ENCODE measurements around the gene ADRA2B. TPM values are rescaled to one million over a fixed set of nuclear protein-coding genes. Genes with fewer than 3 reads are reported as not detected.

The ADRA2B gene
- total RNA-seq, 2 donors from 2014 or later, result 3.5 to 4.5 TPM

GRCh38 chr2:96098900-96099590 lies 17.3 kb downstream of the ADRA2B start:
- TF ChIP-seq, protein P1, sequence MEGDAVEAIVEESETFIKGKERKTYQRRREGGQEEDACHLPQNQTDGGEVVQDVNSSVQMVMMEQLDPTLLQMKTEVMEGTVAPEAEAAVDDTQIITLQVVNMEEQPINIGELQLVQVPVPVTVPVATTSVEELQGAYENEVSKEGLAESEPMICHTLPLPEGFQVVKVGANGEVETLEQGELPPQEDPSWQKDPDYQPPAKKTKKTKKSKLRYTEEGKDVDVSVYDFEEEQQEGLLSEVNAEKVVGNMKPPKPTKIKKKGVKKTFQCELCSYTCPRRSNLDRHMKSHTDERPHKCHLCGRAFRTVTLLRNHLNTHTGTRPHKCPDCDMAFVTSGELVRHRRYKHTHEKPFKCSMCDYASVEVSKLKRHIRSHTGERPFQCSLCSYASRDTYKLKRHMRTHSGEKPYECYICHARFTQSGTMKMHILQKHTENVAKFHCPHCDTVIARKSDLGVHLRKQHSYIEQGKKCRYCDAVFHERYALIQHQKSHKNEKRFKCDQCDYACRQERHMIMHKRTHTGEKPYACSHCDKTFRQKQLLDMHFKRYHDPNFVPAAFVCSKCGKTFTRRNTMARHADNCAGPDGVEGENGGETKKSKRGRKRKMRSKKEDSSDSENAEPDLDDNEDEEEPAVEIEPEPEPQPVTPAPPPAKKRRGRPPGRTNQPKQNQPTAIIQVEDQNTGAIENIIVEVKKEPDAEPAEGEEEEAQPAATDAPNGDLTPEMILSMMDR (IDR thresholded peaks at IDR 0.05), result no peak
- H3K9me3 ChIP-seq, result no peaks in the 10 kb centered on the region
- H3K4me1 ChIP-seq (ENCODE audit: control insufficient read depth in 1 of 2, low read depth in 2 of 2), result peaks cover 3 to 22% of the 10 kb centered on the region in 2 donors
- no peaks in the 10 kb centered on the region for H3K36me3 ChIP-seq
- no peak overlapping the region for H3K4me3 ChIP-seq
- DNase-seq (ENCODE audit: low spot score) (no peak), ATAC-seq (ENCODE audit: insufficient number of reproducible peaks, low FRiP score, low read depth) (no peak)
- H3K27ac ChIP-seq, result peak overlapping the region; percentile 14 to 67
- H3K27me3 ChIP-seq (replicated peaks; ENCODE audit: insufficient read depth), result no peaks in the 10 kb centered on the region

DNA sequence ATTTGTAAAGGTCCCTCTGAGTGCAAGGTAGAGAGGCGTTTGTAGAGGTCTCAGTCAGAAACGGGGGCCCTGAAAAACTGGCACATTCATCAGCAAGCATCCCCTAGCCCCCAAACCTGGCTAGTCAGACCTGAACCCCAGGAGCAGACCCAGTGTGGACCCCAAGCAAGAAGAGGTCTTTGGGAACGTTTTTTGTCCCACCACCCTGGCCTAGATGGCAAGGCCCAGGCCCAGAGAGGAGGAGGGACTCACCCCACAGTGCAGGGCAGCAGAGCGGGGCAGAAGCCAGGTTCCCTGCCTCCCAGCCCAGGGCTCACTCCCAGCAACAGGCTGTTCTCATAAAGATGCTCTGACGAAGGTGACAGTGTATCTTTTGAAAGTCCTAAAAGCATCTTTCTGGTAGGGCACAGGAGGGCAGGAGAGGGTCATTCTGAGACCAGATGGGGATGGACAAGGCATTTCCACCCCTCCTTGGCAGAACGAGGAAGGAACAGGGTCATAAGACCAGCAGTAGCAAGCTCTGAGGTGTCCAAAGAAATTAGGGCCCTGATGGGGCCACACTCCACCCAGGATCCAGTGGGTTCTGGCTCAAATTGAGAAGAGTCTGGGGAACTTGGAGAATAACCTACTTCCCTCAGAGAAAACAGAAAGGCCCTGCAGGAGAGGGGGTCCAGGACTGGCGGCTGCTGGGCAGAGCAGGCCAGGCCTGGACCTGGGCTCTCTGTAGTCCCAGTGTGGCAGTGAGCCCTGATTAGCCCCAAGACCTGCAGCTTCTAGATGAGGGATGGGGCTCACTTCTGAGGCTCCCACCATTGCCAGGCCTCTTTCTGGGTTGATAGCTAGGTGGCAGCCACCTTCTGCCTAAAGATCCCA lies 18.2 kb downstream of the ADRA2B start:
- DNase-seq (ENCODE audit: low spot score) (no peak), ATAC-seq (ENCODE audit: insufficient number of reproducible peaks, low FRiP score, low read depth) (no peak)
- Histone ChIP-seq H3K27ac (peak overlapping the region; percentile 14 to 67), H3K4me3 (no peak overlapping the region), H3K27me3 (replicated peaks; ENCODE audit: insufficient read depth) (no peaks in the 10 kb centered on the region), H3K9me3 (no peaks in the 10 kb centered on the region), H3K4me1 (ENCODE audit: control insufficient read depth in 1 of 2, low read depth in 2 of 2) (peaks cover 3 to 22% of the 10 kb centered on the region in 2 donors), H3K36me3 (no peaks in the 10 kb centered on the region)
- TF ChIP-seq, protein P1 (IDR thresholded peaks at IDR 0.05), result no peak

GRCh38 chr2:96097441-96097840 lies 18.9 kb downstream of the ADRA2B start:
- Histone ChIP-seq H3K36me3 (no peaks in the 10 kb centered on the region), H3K4me3 (no peak overlapping the region), H3K4me1 (ENCODE audit: control insufficient read depth in 1 of 2, low read depth in 2 of 2) (peaks cover 3 to 22% of the 10 kb centered on the region in 2 donors), H3K9me3 (no peaks in the 10 kb centered on the region), H3K27me3 (replicated peaks; ENCODE audit: insufficient read depth) (no peaks in the 10 kb centered on the region), H3K27ac (no peak overlapping the region)
- ATAC-seq (ENCODE audit: insufficient number of reproducible peaks, low FRiP score, low read depth) (no peak), DNase-seq (ENCODE audit: low spot score) (no peak)
- TF ChIP-seq, protein P1 (IDR thresholded peaks at IDR 0.05), result no peak

GRCh38 chr2:96095116-96095636 lies 21.2 kb downstream of the ADRA2B start:
- Histone ChIP-seq H3K27me3 (replicated peaks; ENCODE audit: insufficient read depth) (no peaks in the 10 kb centered on the region), H3K4me1 (ENCODE audit: control insufficient read depth in 1 of 2, low read depth in 2 of 2) (peaks cover 3 to 17% of the 10 kb centered on the region in 2 donors), H3K9me3 (no peaks in the 10 kb centered on the region), H3K36me3 (no peaks in the 10 kb centered on the region), H3K4me3 (no peak overlapping the region), H3K27ac (no peak overlapping the region)
- no peak for ATAC-seq (ENCODE audit: insufficient number of reproducible peaks, low FRiP score, low read depth)
- DNase-seq (ENCODE audit: low spot score), result no peak
- TF ChIP-seq, protein P1 (IDR thresholded peaks at IDR 0.05), result no peak

GRCh38 chr2:96093528-96093927 lies 22.8 kb downstream of the ADRA2B start:
- no peaks in the 10 kb centered on the region for H3K9me3 ChIP-seq
- DNase-seq (ENCODE audit: low spot score) (no peak), ATAC-seq (ENCODE audit: insufficient number of reproducible peaks, low FRiP score, low read depth) (no peak)
- H3K4me1 ChIP-seq (ENCODE audit: control insufficient read depth in 1 of 2, low read depth in 2 of 2), result peaks cover under 1 to 7% of the 10 kb centered on the region in 2 donors
- no peak overlapping the region for H3K27ac ChIP-seq
- H3K4me3 ChIP-seq, result no peak overlapping the region
- H3K27me3 ChIP-seq (replicated peaks; ENCODE audit: insufficient read depth), result no peaks in the 10 kb centered on the region
- no peaks in the 10 kb centered on the region for H3K36me3 ChIP-seq
- TF ChIP-seq, protein P1 (IDR thresholded peaks at IDR 0.05), result no peak

All from thoracic aorta (tissue), 2 donors.